Endodermal cell (in vitro differentiated cells): Measurements from ENCODE around the gene RPS6KA2. TPM values are rescaled to one million over a fixed set of nuclear protein-coding genes. Genes with fewer than 3 reads are reported as not detected.
"Not testable (repeated sequence)": the region's sequence is repeated elsewhere in the genome, so short reads cannot be mapped to it uniquely, and the experiment has no call there.

ENCODE experiments used
- DNase-seq: peaks from one replicate; pipeline ENCODE4 v3.0.0-alpha.2; 2017
- H3K27ac ChIP-seq: 2 replicates; pipeline ENCODE4 v1.5.1; 2013; ENCODE audit warnings: mild to moderate bottlenecking, low read depth, low read length, moderate library complexity
- H3K27me3 ChIP-seq: 2 replicates; pipeline ENCODE4 v1.6.1; 2013; ENCODE audit warnings: mild to moderate bottlenecking, low read length, moderate library complexity; ENCODE audit not compliant: insufficient read depth, control insufficient read depth, poor library complexity, severe bottlenecking
- H3K36me3 ChIP-seq: 2 replicates; pipeline ENCODE4 v1.7.0; 2013; ENCODE audit warnings: mild to moderate bottlenecking, low read length, moderate library complexity; ENCODE audit not compliant: control insufficient read depth, insufficient read depth
- H3K4me1 ChIP-seq: one replicate; pipeline ENCODE4 v1.7.0; 2013; ENCODE audit warnings: low read length; ENCODE audit not compliant: control insufficient read depth, insufficient read depth
- H3K4me3 ChIP-seq: 2 replicates; pipeline ENCODE4 v1.5.1; 2013; ENCODE audit warnings: mild to moderate bottlenecking, low read length, moderate library complexity
- H3K9ac ChIP-seq: 2 replicates; pipeline ENCODE4 v1.6.1; 2013; ENCODE audit warnings: mild to moderate bottlenecking, low read length, moderate library complexity; ENCODE audit not compliant: poor library complexity, severe bottlenecking; ENCODE audit errors: extremely low read depth
- H3K9me3 ChIP-seq: 2 replicates; pipeline ENCODE4 v1.6.1; 2013; ENCODE audit warnings: mild to moderate bottlenecking, low read length, moderate library complexity; ENCODE audit not compliant: control insufficient read depth
- H3K27ac Mint-ChIP-seq: 2 replicates; pipeline ENCODE4 v1.8.0; 2020; ENCODE audit warnings: mixed read lengths
- H3K27me3 Mint-ChIP-seq: 2 replicates; pipeline ENCODE4 v1.8.0; 2021; ENCODE audit warnings: mild to moderate bottlenecking, mixed read lengths; ENCODE audit not compliant: insufficient read depth
- H3K36me3 Mint-ChIP-seq: 2 replicates; pipeline ENCODE4 v1.8.0; 2020; ENCODE audit warnings: low read depth, mixed read lengths
- H3K4me1 Mint-ChIP-seq: 2 replicates; pipeline ENCODE4 v1.8.0; 2020; ENCODE audit warnings: mixed read lengths
- H3K4me3 Mint-ChIP-seq: 2 replicates; pipeline ENCODE4 v1.8.0; 2020; ENCODE audit warnings: mild to moderate bottlenecking, moderate library complexity, mixed read lengths
- H3K9me3 Mint-ChIP-seq: 2 replicates; pipeline ENCODE4 v1.8.0; 2020; ENCODE audit warnings: mild to moderate bottlenecking, mixed read lengths
- CTCF ChIP-seq: fragments of 200-600 bp; sonication (generic); conservative IDR thresholded peaks from 2 replicates; pipeline ENCODE4 v1.5.0; 2021; ENCODE audit warnings: antibody characterized with exemption, mild to moderate bottlenecking
- whole genome bisulfite sequencing, 2 experiments: methylation state at CpG; one replicate each; pipeline versions ENCODE4 v1.1.5 to v1.1.7; 2013; ENCODE audit warnings: missing lambda C conversion rate in 2 of 2, mixed read lengths in 1 of 2; ENCODE audit not compliant: insufficient coverage in 1 of 2, insufficient read length in 1 of 2; 5-methylcytosine and 5-hydroxymethylcytosine counted together
- total RNA-seq, 2 donors: library from RNA; stranded (reverse); fragmentation: NEBNext Ultra II Directional in 1 of 2; extraction: Animal tissue kit (Norgen Biotek cat#: 25700) in 1 of 2; gene quantifications; 2 replicates in 1 of 2; 3 replicates in 1 of 2; pipeline ENCODE4 v1.2.1, GENCODE V29; 2021

Gene RPS6KA2
- total RNA-seq, 2 donors from 2014 or later: 17.9 to 23.9 TPM

GRCh38 chr6:166388290-166389004 lies 238.6 kb downstream of the RPS6KA2 start:
- Mint-ChIP-seq H3K27me3 (peaks cover 2% of the 10 kb centered on the region), H3K9me3 (peaks cover 8% of the 10 kb centered on the region), H3K4me1 (peaks cover 16% of the 10 kb centered on the region), H3K27ac (no peak overlapping the region), H3K36me3 (no peaks in the 10 kb centered on the region), H3K4me3 (no peak overlapping the region)
- no peak overlapping the region for H3K4me3 ChIP-seq
- DNase-seq: no peak
- H3K4me1 ChIP-seq: no peaks in the 10 kb centered on the region
- H3K9me3 ChIP-seq: no peaks in the 10 kb centered on the region
- no peak overlapping the region for H3K9ac ChIP-seq
- H3K36me3 ChIP-seq: no peaks in the 10 kb centered on the region
- 93 to 95% methylated on average over 7 to 13 of the region's 13 CpGs for WGBS, 2 experiments
- no peak for TF ChIP-seq CTCF
- H3K27me3 ChIP-seq: no peaks in the 10 kb centered on the region
- no peak overlapping the region for H3K27ac ChIP-seq

GRCh38 chr6:166387642-166388289 lies 239.3 kb downstream of the RPS6KA2 start:
- H3K27me3 Mint-ChIP-seq: peaks cover 2% of the 10 kb centered on the region
- H3K36me3 Mint-ChIP-seq: no peaks in the 10 kb centered on the region
- H3K9me3 Mint-ChIP-seq: peaks cover 4% of the 10 kb centered on the region
- TF ChIP-seq CTCF: no peak
- WGBS, 2 experiments: 91% methylated on average over 4 to 5 of the region's 5 CpGs
- H3K4me3 ChIP-seq: no peak overlapping the region
- H3K9me3 ChIP-seq: no peaks in the 10 kb centered on the region
- no peak overlapping the region for H3K4me3 Mint-ChIP-seq
- H3K36me3 ChIP-seq: no peaks in the 10 kb centered on the region
- no peak overlapping the region for H3K27ac ChIP-seq
- no peak overlapping the region for H3K9ac ChIP-seq
- DNase-seq: no peak
- no peaks in the 10 kb centered on the region for H3K27me3 ChIP-seq
- no peaks in the 10 kb centered on the region for H3K4me1 ChIP-seq
- H3K27ac Mint-ChIP-seq: no peak overlapping the region
- H3K4me1 Mint-ChIP-seq: peaks cover 16% of the 10 kb centered on the region

- H3K4me1 ChIP-seq, H3K36me3 ChIP-seq, H3K27me3 Mint-ChIP-seq, H3K27ac ChIP-seq, H3K36me3 Mint-ChIP-seq, H3K9me3 ChIP-seq, DNase-seq, H3K4me3 ChIP-seq, H3K27ac Mint-ChIP-seq, H3K9ac ChIP-seq, H3K4me3 Mint-ChIP-seq, H3K27me3 ChIP-seq, H3K9me3 Mint-ChIP-seq: not testable (repeated sequence)
- 95 to 96% methylated on average over 8 to 9 of the region's 9 CpGs for WGBS, 2 experiments
- peaks cover 16% of the 10 kb centered on the region for H3K4me1 Mint-ChIP-seq
Measured at GRCh38 chr6:166387098-166387497, 240.0 kb downstream of the RPS6KA2 start.
